ENCODE results near the gene FSTL4.

DNA sequence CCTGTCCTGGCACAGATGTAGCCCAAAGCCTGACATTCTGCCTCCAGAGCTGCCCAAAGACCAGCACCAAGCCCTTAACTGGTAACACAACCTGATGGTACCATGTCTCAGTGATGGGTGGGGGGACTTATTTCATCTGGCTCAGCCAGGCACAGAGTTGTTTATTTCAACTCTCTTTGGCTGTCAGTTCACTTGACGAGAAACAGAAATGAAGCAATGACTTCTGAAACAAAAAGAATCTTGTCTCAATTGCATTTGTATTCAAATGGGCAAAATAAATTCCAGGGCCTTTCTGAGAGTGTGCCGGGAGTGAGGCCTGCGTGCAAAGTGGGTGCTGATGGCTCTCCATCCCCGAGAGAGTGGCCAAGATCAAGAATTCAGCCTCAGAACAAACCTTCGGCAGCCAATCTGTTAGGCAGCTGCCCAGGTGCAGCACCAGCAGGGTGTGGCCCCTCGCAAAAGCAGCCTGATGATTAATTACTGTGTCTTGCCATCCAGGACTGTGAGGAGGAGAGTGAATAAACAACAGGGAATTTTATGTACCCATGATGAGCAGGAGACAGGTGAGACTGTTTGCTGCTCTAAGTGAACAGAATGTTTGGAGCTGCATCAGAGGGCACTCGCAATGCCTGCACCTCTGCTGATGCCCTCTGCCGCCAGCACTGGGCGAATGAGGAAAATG, 322.5 kb downstream of the FSTL4 start:
- TF ChIP-seq, protein P1, sequence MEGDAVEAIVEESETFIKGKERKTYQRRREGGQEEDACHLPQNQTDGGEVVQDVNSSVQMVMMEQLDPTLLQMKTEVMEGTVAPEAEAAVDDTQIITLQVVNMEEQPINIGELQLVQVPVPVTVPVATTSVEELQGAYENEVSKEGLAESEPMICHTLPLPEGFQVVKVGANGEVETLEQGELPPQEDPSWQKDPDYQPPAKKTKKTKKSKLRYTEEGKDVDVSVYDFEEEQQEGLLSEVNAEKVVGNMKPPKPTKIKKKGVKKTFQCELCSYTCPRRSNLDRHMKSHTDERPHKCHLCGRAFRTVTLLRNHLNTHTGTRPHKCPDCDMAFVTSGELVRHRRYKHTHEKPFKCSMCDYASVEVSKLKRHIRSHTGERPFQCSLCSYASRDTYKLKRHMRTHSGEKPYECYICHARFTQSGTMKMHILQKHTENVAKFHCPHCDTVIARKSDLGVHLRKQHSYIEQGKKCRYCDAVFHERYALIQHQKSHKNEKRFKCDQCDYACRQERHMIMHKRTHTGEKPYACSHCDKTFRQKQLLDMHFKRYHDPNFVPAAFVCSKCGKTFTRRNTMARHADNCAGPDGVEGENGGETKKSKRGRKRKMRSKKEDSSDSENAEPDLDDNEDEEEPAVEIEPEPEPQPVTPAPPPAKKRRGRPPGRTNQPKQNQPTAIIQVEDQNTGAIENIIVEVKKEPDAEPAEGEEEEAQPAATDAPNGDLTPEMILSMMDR (IDR thresholded peaks at IDR 0.05), result no peak
- TF ChIP-seq POLR2AphosphoS5 (IDR thresholded peaks at IDR 0.05), result no peak
- no peak for TF ChIP-seq EP300 (IDR thresholded peaks at IDR 0.05; ENCODE audit: low read depth)

All from transverse colon (tissue), 4 donors.